ENCODE results near the gene MCOLN3. TPM values are rescaled to one million over a fixed set of nuclear protein-coding genes. Genes with fewer than 3 reads are reported as not detected.

MCOLN3 gene
- total and polyA plus RNA-seq, 2 experiments from 2014 or later = 3.5 to 4.4 TPM

DNA sequence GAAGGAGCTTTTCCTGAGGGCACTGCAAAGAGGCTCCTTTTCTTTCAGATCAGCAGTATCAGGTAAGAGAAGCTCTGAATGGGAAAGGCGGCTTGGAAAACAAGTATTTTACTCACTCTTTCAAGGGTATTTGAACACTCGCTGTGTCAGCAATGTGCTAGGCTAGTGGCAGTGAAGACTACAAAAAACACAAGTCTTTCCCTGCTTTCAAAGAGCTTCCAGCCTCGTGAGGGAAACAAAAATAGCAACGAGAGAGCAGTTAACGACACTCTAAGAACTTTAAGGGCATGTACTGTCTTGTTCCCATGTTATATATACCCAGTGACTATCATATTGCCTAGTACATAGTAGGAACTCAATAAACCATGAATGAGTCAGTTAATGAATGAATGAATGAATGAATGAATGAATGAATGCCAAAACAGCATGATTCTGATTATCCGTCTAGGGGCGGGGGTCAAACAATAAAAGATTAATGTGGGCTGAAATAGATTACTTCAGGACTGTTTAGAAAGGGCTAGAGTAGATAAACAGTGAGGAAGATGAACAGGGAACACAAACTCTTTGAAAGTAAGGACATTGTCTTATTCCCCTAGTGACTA is 14.2 kb upstream of the MCOLN3 start:
- Histone ChIP-seq H3K9me2 (ENCODE audit: insufficient read depth) (no peaks in the 10 kb centered on the region), H4K20me1 (replicated peaks; ENCODE audit: insufficient read depth) (no peaks in the 10 kb centered on the region), H3K4me2 (peak overlapping the region; percentile 72), H3K36me3 (ENCODE audit: insufficient read depth) (no peaks in the 10 kb centered on the region), H2AFZ (peak overlapping the region; percentile 6; the same call in 1 of the 2 replicates), H3F3A (replicated peaks; ENCODE audit: low read depth) (no peaks in the 10 kb centered on the region), H3K4me3 (peak overlapping the region; percentile 52), H3K79me2 (replicated peaks; ENCODE audit: insufficient read depth) (no peaks in the 10 kb centered on the region), H3K27me3 (ENCODE audit: insufficient read depth) (peaks cover 6% of the 10 kb centered on the region; the same call in 1 of the 2 replicates), H3K4me1 (ENCODE audit: insufficient read depth) (no peaks in the 10 kb centered on the region), H3K27ac (ENCODE audit: low read depth) (no peak overlapping the region)
- no peak for DNase-seq (ENCODE audit: low spot score)
- peak; percentile 15 for ATAC-seq
- peak overlapping the region; percentile 86 for H3K4me3 Mint-ChIP-seq
- H3K27ac Mint-ChIP-seq = no peak overlapping the region
- H3K4me1 Mint-ChIP-seq = peaks cover 19% of the 10 kb centered on the region; the same call in 2 of the 3 replicates
- no peaks in the 10 kb centered on the region for H3K27me3 Mint-ChIP-seq (ENCODE audit: insufficient read depth, low read depth, poor library complexity)
- no peaks in the 10 kb centered on the region for H3K36me3 Mint-ChIP-seq (ENCODE audit: low read depth)
- TF ChIP-seq ZNF331 (CRISPR knock-in tag; IDR thresholded peaks at IDR 0.05; ENCODE audit: low read depth) (no peak), CTCF (conservative IDR thresholded peaks at IDR 0.05; ENCODE audit: low read depth in 2 of 2) (no peak)
- H3K9me3 Mint-ChIP-seq = no peaks in the 10 kb centered on the region

DNA sequence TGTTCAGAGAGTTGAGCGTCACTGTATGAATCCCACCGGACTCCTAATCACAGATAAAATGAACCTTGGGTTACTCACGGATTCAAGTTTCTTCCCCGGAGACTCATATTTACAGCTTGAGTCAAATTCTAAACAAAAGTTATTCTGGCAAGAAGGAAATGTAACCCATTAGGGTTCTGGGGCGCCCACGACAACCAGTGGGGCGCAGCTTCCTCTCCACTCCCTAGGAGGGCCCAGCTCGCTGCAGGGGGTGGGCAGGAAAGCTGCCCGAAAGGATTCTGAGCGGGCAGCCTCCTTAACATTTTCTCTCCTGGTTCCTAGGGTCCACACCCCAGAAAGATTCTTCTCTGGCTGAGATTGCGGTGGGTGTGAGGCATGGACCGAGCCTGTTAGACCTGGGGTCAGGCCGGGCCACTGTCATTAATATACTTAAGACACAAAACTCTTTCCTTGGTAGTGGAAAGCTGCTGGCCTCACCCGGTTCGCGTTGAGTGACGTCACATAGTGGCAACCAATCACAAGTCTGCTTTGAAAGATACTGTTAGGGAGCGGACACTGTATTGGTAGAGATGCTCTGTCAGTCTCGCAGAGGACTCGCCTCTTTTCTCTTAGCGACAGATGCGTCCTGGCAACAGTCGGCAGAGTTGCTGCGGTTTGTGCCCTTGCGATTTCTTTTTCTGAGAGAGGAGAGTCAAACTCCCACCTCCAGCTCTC is 13.6 kb upstream of the MCOLN3 start:
- Histone ChIP-seq H3K4me3 (peak overlapping the region; percentile 52), H3F3A (replicated peaks; ENCODE audit: low read depth) (no peaks in the 10 kb centered on the region), H3K27ac (ENCODE audit: low read depth) (no peak overlapping the region), H2AFZ (peak overlapping the region; percentile 29; the same call in 1 of the 2 replicates), H3K4me1 (ENCODE audit: insufficient read depth) (no peaks in the 10 kb centered on the region), H3K4me2 (peak overlapping the region; percentile 72), H3K79me2 (replicated peaks; ENCODE audit: insufficient read depth) (no peaks in the 10 kb centered on the region), H3K36me3 (ENCODE audit: insufficient read depth) (no peaks in the 10 kb centered on the region), H4K20me1 (replicated peaks; ENCODE audit: insufficient read depth) (no peaks in the 10 kb centered on the region), H3K9me2 (ENCODE audit: insufficient read depth) (no peaks in the 10 kb centered on the region), H3K27me3 (ENCODE audit: insufficient read depth) (peaks cover 6% of the 10 kb centered on the region; the same call in 1 of the 2 replicates)
- Mint-ChIP-seq H3K27ac (peak overlapping the region; percentile 82), H3K4me3 (peak overlapping the region; percentile 86), H3K36me3 (ENCODE audit: low read depth) (no peaks in the 10 kb centered on the region), H3K27me3 (ENCODE audit: insufficient read depth, low read depth, poor library complexity) (no peaks in the 10 kb centered on the region), H3K4me1 (peaks cover 15% of the 10 kb centered on the region; the same call in 2 of the 3 replicates), H3K9me3 (no peaks in the 10 kb centered on the region)
- ATAC-seq = peak; percentile 99
- peak; percentile 98 for TF ChIP-seq CREB1 (CRISPR knock-in tag; IDR thresholded peaks at IDR 0.05; ENCODE audit: low read depth)
- TF ChIP-seq, protein P1, sequence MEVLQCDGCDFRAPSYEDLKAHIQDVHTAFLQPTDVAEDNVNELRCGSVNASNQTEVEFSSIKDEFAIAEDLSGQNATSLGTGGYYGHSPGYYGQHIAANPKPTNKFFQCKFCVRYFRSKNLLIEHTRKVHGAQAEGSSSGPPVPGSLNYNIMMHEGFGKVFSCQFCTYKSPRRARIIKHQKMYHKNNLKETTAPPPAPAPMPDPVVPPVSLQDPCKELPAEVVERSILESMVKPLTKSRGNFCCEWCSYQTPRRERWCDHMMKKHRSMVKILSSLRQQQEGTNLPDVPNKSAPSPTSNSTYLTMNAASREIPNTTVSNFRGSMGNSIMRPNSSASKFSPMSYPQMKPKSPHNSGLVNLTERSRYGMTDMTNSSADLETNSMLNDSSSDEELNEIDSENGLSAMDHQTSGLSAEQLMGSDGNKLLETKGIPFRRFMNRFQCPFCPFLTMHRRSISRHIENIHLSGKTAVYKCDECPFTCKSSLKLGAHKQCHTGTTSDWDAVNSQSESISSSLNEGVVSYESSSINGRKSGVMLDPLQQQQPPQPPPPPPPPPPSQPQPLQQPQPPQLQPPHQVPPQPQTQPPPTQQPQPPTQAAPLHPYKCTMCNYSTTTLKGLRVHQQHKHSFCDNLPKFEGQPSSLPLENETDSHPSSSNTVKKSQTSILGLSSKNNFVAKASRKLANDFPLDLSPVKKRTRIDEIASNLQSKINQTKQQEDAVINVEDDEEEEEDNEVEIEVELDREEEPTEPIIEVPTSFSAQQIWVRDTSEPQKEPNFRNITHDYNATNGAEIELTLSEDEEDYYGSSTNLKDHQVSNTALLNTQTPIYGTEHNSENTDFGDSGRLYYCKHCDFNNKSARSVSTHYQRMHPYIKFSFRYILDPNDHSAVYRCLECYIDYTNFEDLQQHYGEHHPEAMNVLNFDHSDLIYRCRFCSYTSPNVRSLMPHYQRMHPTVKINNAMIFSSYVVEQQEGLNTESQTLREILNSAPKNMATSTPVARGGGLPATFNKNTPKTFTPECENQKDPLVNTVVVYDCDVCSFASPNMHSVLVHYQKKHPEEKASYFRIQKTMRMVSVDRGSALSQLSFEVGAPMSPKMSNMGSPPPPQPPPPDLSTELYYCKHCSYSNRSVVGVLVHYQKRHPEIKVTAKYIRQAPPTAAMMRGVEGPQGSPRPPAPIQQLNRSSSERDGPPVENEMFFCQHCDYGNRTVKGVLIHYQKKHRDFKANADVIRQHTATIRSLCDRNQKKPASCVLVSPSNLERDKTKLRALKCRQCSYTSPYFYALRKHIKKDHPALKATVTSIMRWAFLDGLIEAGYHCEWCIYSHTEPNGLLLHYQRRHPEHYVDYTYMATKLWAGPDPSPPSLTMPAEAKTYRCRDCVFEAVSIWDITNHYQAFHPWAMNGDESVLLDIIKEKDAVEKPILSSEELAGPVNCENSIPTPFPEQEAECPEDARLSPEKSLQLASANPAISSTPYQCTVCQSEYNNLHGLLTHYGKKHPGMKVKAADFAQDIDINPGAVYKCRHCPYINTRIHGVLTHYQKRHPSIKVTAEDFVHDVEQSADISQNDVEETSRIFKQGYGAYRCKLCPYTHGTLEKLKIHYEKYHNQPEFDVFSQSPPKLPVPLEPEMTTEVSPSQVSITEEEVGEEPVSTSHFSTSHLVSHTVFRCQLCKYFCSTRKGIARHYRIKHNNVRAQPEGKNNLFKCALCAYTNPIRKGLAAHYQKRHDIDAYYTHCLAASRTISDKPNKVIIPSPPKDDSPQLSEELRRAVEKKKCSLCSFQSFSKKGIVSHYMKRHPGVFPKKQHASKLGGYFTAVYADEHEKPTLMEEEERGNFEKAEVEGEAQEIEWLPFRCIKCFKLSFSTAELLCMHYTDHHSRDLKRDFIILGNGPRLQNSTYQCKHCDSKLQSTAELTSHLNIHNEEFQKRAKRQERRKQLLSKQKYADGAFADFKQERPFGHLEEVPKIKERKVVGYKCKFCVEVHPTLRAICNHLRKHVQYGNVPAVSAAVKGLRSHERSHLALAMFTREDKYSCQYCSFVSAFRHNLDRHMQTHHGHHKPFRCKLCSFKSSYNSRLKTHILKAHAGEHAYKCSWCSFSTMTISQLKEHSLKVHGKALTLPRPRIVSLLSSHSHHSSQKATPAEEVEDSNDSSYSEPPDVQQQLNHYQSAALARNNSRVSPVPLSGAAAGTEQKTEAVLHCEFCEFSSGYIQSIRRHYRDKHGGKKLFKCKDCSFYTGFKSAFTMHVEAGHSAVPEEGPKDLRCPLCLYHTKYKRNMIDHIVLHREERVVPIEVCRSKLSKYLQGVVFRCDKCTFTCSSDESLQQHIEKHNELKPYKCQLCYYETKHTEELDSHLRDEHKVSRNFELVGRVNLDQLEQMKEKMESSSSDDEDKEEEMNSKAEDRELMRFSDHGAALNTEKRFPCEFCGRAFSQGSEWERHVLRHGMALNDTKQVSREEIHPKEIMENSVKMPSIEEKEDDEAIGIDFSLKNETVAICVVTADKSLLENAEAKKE (CRISPR knock-in tag; IDR thresholded peaks at IDR 0.05) = no peak
- DNase-seq (ENCODE audit: low spot score) = peak; percentile 99
